A549 treated with GW870086 at 1 μM for 4 hours (cell line): ENCODE results near the gene SIMC1. TPM values are rescaled to one million over a fixed set of nuclear protein-coding genes. Genes with fewer than 3 reads are reported as not detected.

Experiments used
- total RNA-seq: library from RNA; stranded (reverse); fragments of 200-300 nt; extraction: Qiagen RNA extraction; gene quantifications from 5 replicates; pipeline ENCODE4 v1.2.3, GENCODE V29; 2022; ENCODE audit warnings: low read depth

Gene SIMC1
- total RNA-seq: 9.9 to 15.0 TPM (median 12.6 TPM) in 5 replicates

DNA sequence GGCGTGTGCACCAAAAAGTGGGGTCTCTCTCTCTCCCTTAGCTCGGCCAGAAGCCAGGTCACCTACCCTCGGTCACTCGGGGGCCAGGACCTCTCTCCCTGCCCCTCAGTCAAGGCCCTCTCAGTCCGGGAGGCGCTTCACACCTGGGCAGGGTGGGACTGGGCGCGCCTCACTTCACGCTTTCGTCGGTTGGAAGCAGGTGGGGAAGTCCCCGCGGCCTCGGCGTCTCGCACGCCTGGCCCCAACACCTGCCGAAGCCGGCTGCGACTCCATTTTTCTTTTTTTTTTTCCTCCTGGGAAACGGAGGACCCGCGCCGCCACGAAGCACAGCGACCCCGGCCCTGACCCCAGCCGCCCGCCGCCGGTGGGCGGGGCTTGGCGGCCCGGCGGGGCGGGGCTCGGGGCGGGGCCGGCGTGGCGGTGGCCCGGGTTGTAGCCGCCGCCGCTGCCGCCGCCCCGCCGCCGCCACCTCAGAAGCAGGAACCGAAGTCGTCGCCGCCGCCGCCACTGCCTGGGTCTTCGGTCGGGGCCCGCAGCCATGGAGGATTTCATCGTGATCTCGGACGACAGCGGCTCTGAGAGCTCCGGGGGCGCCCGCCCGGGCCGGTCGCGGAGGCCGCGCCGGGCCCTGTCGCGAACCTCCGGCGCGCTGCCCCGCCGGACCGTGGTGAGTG, at the start of gene SIMC1:
SIMC1 (plus strand) TSS at position 454 of the 674 bp plus-strand sequence; CDS start at position 539, 85 bp downstream.

DNA sequence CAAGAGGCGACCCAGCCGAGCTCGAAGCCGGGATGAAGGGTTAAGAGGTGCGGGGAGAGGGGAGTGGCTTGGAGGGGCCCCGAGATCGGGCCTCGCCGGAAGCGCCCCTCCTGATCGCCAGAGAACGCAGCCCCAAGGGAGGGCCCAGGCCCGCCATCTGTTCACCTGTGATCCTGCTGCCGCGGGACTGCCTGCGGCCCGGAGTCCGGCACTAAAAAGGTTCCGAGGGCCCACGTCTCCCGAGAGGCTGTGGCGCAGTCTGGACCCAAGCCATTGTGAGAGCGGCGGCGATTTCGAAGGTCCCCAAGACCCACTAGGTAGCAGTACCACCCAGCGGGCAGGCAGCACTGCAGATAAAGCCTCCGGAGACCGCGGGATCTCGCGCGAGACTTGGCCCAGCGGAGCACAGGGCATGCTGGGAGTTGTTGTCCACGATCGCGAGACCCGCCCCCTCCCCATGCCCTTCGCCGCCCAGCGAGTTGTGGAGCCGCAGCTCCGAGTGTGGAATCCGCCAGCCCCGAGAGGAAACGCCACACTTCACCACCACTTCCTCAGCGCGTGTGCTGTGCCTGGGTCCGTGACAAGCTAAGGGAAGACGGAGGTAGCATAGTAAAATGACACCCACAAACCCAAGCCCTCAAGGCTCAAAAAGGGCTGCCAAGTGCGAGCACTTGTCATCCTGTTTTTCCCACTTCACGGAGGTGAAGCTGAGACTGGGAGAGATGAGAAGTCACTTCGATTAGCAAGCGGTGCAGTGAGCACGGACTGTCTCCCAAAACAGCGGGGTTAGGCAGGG, 123.4 kb downstream of the SIMC1 start, which contains the start of gene KIAA1191:
KIAA1191 (minus strand) TSS at position 328 of the 796 bp plus-strand sequence. CDS start 2,256 bp downstream, outside the sequence.

DNA sequence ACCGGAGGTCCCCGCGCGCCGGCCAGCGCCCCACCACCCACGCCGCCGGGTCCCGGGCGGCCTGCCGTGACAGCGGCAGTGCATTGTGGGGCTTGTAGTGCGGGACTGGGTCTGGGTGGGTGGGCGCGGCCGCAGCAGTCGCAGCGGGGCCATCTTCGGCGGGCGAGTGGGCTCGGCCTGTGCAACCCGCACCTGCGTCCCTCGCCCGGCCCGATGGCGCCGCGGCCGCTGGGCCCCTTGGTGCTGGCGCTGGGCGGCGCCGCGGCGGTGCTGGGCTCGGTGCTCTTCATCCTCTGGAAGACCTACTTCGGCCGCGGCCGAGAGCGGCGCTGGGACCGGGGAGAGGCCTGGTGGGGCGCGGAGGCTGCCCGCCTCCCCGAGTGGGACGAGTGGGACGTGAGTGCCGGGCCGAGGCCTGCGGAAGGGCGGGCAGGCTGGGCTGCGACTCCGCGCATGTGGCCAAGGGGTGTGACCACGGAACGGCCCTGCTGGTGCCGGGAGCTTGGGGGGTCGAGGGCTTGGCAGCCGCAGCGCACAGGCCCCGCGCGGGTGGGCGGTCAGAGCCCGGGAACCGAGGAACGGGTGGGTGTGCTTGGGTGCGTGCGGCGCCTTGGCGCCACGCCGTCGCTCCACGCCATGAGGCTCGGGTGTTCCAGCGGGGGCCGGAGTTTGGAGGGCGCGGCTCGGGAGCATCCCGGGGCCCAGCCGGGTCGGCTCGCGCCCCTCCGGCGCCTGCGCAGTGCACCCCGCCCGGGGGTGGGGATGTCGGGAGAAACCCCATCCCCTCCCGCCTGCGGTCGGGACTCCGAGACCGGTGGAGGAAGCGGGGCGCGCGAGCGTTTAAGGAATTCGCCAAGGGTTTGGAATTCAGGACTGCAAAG, 127.4 kb downstream of the SIMC1 start, which contains the start of gene ARL10:
ARL10 (plus strand) TSS at position 137 of the 881 bp plus-strand sequence; CDS start at position 214, 77 bp downstream.

DNA sequence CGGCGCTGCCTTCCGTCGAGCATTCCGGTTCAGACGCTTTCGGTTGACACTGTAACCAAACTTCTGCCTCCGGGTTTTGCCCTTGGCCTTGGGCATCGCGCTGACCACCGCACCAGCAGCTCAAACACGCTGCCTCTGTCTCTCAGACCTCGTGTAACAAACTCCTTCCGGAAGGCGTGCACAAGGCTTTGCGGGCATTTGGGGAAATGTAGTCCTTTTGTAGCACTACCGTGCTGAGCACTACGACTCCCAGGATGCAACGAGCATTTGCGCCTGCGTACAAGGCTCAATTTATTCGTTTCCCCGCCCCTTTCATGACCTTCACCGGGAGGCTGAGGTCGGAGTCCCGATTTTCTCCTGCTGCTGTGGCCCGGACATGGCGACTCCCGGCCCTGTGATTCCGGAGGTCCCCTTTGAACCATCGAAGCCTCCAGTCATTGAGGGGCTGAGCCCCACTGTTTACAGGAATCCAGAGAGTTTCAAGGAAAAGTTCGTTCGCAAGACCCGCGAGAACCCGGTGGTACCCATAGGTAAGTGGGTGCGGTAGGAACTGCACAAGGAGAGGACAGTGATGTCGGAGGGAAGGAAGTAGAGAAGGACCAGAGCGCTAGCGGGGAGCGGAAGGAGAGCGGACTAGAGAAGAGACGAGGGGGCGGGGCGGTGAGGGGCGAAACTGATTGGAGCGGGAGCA, 150.4 kb downstream of the SIMC1 start, which contains the start of the genes HIGD2A and NOP16:
HIGD2A (plus strand) TSS at position 308 of the 691 bp plus-strand sequence; CDS start at position 377, 69 bp downstream.
NOP16 (minus strand) TSS at position 155 of the 691 bp plus-strand sequence; CDS start at position 96, 59 bp downstream.

Other genes starting within 250 kb of the SIMC1 start
- 64.0 to 83.7 TPM (median 79.6 TPM) in 5 replicates for gene KIAA1191, start 123.3 kb downstream of the SIMC1 start, total RNA-seq
- gene ARL10, start 127.1 kb downstream of the SIMC1 start, total RNA-seq: 0.28 to 1.4 TPM (median 0.73 TPM) in 5 replicates
- gene NOP16, start 150.2 kb downstream of the SIMC1 start, total RNA-seq: 115 to 140 TPM (median 125 TPM) in 5 replicates
- 248 to 281 TPM (median 257 TPM) in 5 replicates for gene HIGD2A, start 150.3 kb downstream of the SIMC1 start, total RNA-seq
- 90.6 to 145 TPM (median 134 TPM) in 5 replicates for gene CLTB, start 178.1 kb downstream of the SIMC1 start, total RNA-seq
- 45.9 to 49.2 TPM (median 47.7 TPM) in 5 replicates for gene FAF2, start 210.0 kb downstream of the SIMC1 start, total RNA-seq